ENCODE data around the gene SLC7A11. TPM values are rescaled to one million over a fixed set of nuclear protein-coding genes. Genes with fewer than 3 reads are reported as not detected.

Gene SLC7A11
- total RNA-seq, 4 donors from 2014 or later = under 0.01 to 0.30 (median 0.21) TPM

- no peak for DNase-seq (ENCODE audit: low spot score in 2 of 2)
- TF ChIP-seq EP300 (IDR thresholded peaks at IDR 0.05) (no peak), CTCF (IDR thresholded peaks at IDR 0.05) (no peak), POLR2A (IDR thresholded peaks at IDR 0.05) (no peak)
- 90% methylated on average over 2 of the region's 2 CpGs for WGBS, 2 donors
- no peak overlapping the region for H3K4me3 ChIP-seq
- H3K27me3 ChIP-seq = no peaks in the 10 kb centered on the region
- no peak overlapping the region for H3K27ac ChIP-seq
- H3K36me3 ChIP-seq = no peaks in the 10 kb centered on the region
- no peaks in the 10 kb centered on the region for H3K9me3 ChIP-seq
- H3K4me1 ChIP-seq = no peaks in the 10 kb centered on the region
Measured at GRCh38 chr4:138248058-138248457, 5.9 kb upstream of the SLC7A11 start.

GRCh38 chr4:138247643-138248042 lies 5.5 kb upstream of the SLC7A11 start:
- H3K36me3 ChIP-seq = no peaks in the 10 kb centered on the region
- 74 to 76% methylated on average over 3 of the region's 3 CpGs for WGBS, 2 donors
- H3K4me3 ChIP-seq = no peak overlapping the region
- DNase-seq (ENCODE audit: low spot score in 2 of 2) = no peak
- H3K9me3 ChIP-seq = no peaks in the 10 kb centered on the region
- H3K27me3 ChIP-seq = no peaks in the 10 kb centered on the region
- H3K4me1 ChIP-seq = peaks cover 0 to 3% (median 0%) of the 10 kb centered on the region in 4 donors
- no peak overlapping the region for H3K27ac ChIP-seq
- no peak for TF ChIP-seq EP300 (IDR thresholded peaks at IDR 0.05)

- Histone ChIP-seq H3K4me3 (no peak overlapping the region), H3K36me3 (no peaks in the 10 kb centered on the region), H3K27ac (no peak overlapping the region), H3K9me3 (no peaks in the 10 kb centered on the region), H3K4me1 (peaks cover 0 to 13% (median 3%) of the 10 kb centered on the region in 4 donors), H3K27me3 (no peaks in the 10 kb centered on the region)
- TF ChIP-seq CTCF (IDR thresholded peaks at IDR 0.05) (no peak), EP300 (IDR thresholded peaks at IDR 0.05) (no peak), POLR2A (IDR thresholded peaks at IDR 0.05) (no peak)
- 72 to 81% methylated on average over 3 of the region's 3 CpGs for WGBS, 2 donors
- no peak for DNase-seq (ENCODE audit: low spot score in 2 of 2)
Measured at GRCh38 chr4:138243369-138243768, 1.2 kb upstream of the SLC7A11 start.

GRCh38 chr4:138242834-138243156 lies 646 bp upstream of the SLC7A11 start:
- 72% methylated on average over 1 of the region's 1 CpG for WGBS, 2 donors
- H3K4me3 ChIP-seq = peak overlapping the region in 3 of 4 donors; percentile 2 to 42 (median 10)
- no peaks in the 10 kb centered on the region for H3K27me3 ChIP-seq
- H3K27ac ChIP-seq = no peak overlapping the region
- H3K36me3 ChIP-seq = no peaks in the 10 kb centered on the region
- no peaks in the 10 kb centered on the region for H3K9me3 ChIP-seq
- H3K4me1 ChIP-seq = peaks cover 0 to 13% (median 3%) of the 10 kb centered on the region in 4 donors
- no peak for DNase-seq (ENCODE audit: low spot score in 2 of 2)
- no peak for TF ChIP-seq CTCF (IDR thresholded peaks at IDR 0.05)
- TF ChIP-seq EP300 (IDR thresholded peaks at IDR 0.05) = no peak
- no peak for TF ChIP-seq POLR2A (IDR thresholded peaks at IDR 0.05)

GRCh38 chr4:138241281-138242075 lies 671 bp downstream of the SLC7A11 start:
- DNase-seq (ENCODE audit: low spot score in 2 of 2) = no peak
- Histone ChIP-seq H3K9me3 (no peaks in the 10 kb centered on the region), H3K4me3 (peak overlapping the region in 3 of 4 donors; percentile 2 to 42 (median 10)), H3K27me3 (no peaks in the 10 kb centered on the region), H3K27ac (no peak overlapping the region), H3K36me3 (no peaks in the 10 kb centered on the region), H3K4me1 (peaks cover 0 to 13% (median 3%) of the 10 kb centered on the region in 4 donors)
- TF ChIP-seq CTCF (IDR thresholded peaks at IDR 0.05) = no peak
- WGBS, 2 donors = 67% methylated on average over 13 of the region's 13 CpGs
